ENCODE results near the gene SNAPC2.
"Not testable (repeated sequence)": the region's sequence is repeated elsewhere in the genome, so short reads cannot be mapped to it uniquely, and the experiment has no call there.

Gene SNAPC2

GRCh38 chr19:7908742-7909461 lies 11.2 kb upstream of the SNAPC2 start:
- no peak for DNase-seq (ENCODE audit: low read depth in 3 of 3, low spot score in 1 of 3)

- DNase-seq (ENCODE audit: low read depth in 3 of 3, low spot score in 1 of 3): no peak
Observed at GRCh38 chr19:7909471-7910067, 10.6 kb upstream of the SNAPC2 start.

GRCh38 chr19:7910321-7911161 lies 9.6 kb upstream of the SNAPC2 start:
- no peak for DNase-seq (ENCODE audit: low read depth in 3 of 3, low spot score in 1 of 3)

- no peak for DNase-seq (ENCODE audit: low read depth in 3 of 3, low spot score in 1 of 3)
Observed at GRCh38 chr19:7911508-7912143, 8.5 kb upstream of the SNAPC2 start.

GRCh38 chr19:7912144-7912696 lies 7.9 kb upstream of the SNAPC2 start:
- no peak for DNase-seq (ENCODE audit: low read depth in 3 of 3, low spot score in 1 of 3)

GRCh38 chr19:7912697-7913564 lies 7.2 kb upstream of the SNAPC2 start:
- DNase-seq (ENCODE audit: low read depth in 3 of 3, low spot score in 1 of 3): no peak

GRCh38 chr19:7913652-7914051 lies 6.5 kb upstream of the SNAPC2 start:
- DNase-seq (ENCODE audit: low read depth in 3 of 3, low spot score in 1 of 3): no peak

- no peak for DNase-seq (ENCODE audit: low read depth in 3 of 3, low spot score in 1 of 3)
Observed at GRCh38 chr19:7914099-7914498, 6.0 kb upstream of the SNAPC2 start.

GRCh38 chr19:7914598-7915045 lies 5.5 kb upstream of the SNAPC2 start, which contains the start of gene TGFBR3L:
TSS of gene TGFBR3L (plus strand) at chr19:7914830.
- no peak for DNase-seq (ENCODE audit: low read depth in 3 of 3, low spot score in 1 of 3)

- DNase-seq (ENCODE audit: low read depth in 3 of 3, low spot score in 1 of 3): no peak
Observed at GRCh38 chr19:7915250-7916102, 4.7 kb upstream of the SNAPC2 start.

GRCh38 chr19:7916103-7916954 lies 3.8 kb upstream of the SNAPC2 start:
- peak in 1 of 3 donors; percentile 33 for DNase-seq (ENCODE audit: low read depth in 3 of 3, low spot score in 1 of 3)

GRCh38 chr19:7916955-7917266 lies 3.2 kb upstream of the SNAPC2 start:
- DNase-seq (ENCODE audit: low read depth in 3 of 3, low spot score in 1 of 3): no peak

- DNase-seq (ENCODE audit: low read depth in 3 of 3, low spot score in 1 of 3): peak in 1 of 3 donors; percentile 45
Observed at GRCh38 chr19:7917267-7918061, 2.7 kb upstream of the SNAPC2 start.

- not testable (repeated sequence) for DNase-seq (ENCODE audit: low read depth in 3 of 3, low spot score in 1 of 3)
Observed at GRCh38 chr19:7918062-7918614, 2.0 kb upstream of the SNAPC2 start.

- DNase-seq (ENCODE audit: low read depth in 3 of 3, low spot score in 1 of 3): no peak
Observed at GRCh38 chr19:7918615-7919421, 1.3 kb upstream of the SNAPC2 start.

GRCh38 chr19:7920519-7921301 lies 572 bp downstream of the SNAPC2 start:
- DNase-seq (ENCODE audit: low read depth in 3 of 3, low spot score in 1 of 3): peak; percentile 99 to 100 (median 100)

All from stimulated activated CD4-positive, alpha-beta T cell treated with anti-CD3 and anti-CD28 coated beads, TNF-alpha, amount 100 ng/mL, for 1 hour (primary cell).